Muscle of arm (tissue), 12 donors: ENCODE data around the gene MORN1. TPM values are rescaled to one million over a fixed set of nuclear protein-coding genes. Genes with fewer than 3 reads are reported as not detected.

Experiments
- DNase-seq: peaks from one replicate; pipeline ENCODE4 v3.0.0-alpha.2; 2013
- polyA plus RNA-seq, 12 donors: library from polyadenylated mRNA; unstranded; fragments of 120-200 nt; gene quantifications; one replicate each; pipeline ENCODE4 v1.2.1, GENCODE V29; 2013; ENCODE audit not compliant: insufficient read length in 12 of 12

Gene MORN1
- polyA plus RNA-seq, 12 donors = 4.4 to 9.4 (median 5.7) TPM; not detected in 1

GRCh38 chr1:2374252-2375155, 16.9 kb downstream of the MORN1 start:
- no peak for DNase-seq

- DNase-seq = no peak
These were observed 17.7 kb downstream of the MORN1 start for GRCh38 chr1:2373551-2374251.

GRCh38 chr1:2372551-2373490, 18.5 kb downstream of the MORN1 start:
- DNase-seq = no peak

- no peak for DNase-seq
These were observed 23.2 kb downstream of the MORN1 start for GRCh38 chr1:2368053-2368744.

- no peak for DNase-seq
These were observed 27.4 kb downstream of the MORN1 start for GRCh38 chr1:2363847-2364513.

GRCh38 chr1:2360588-2361364, 30.6 kb downstream of the MORN1 start:
- no peak for DNase-seq

- DNase-seq = no peak
These were observed 32.4 kb downstream of the MORN1 start for GRCh38 chr1:2358651-2359640.

GRCh38 chr1:2358072-2358471, 33.3 kb downstream of the MORN1 start:
- DNase-seq = no peak

- DNase-seq = no peak
These were observed 34.2 kb downstream of the MORN1 start for GRCh38 chr1:2356911-2357845.

GRCh38 chr1:2356401-2356800, 35.0 kb downstream of the MORN1 start:
- no peak for DNase-seq

GRCh38 chr1:2355373-2356261, 35.7 kb downstream of the MORN1 start:
- DNase-seq = no peak

- no peak for DNase-seq
These were observed 36.6 kb downstream of the MORN1 start for GRCh38 chr1:2354511-2355372.

- DNase-seq = peak; percentile 28
These were observed 37.6 kb downstream of the MORN1 start for GRCh38 chr1:2353551-2354438.

GRCh38 chr1:2352897-2353550, 38.3 kb downstream of the MORN1 start:
- peak; percentile 46 for DNase-seq
